ENCODE measurements around the gene PCGF1. TPM values are rescaled to one million over a fixed set of nuclear protein-coding genes. Genes with fewer than 3 reads are reported as not detected.
A peak's percentile ranks its signal among the peaks of the same experiment; 100 is the strongest.

Gene PCGF1
- total and polyA plus RNA-seq, 2 experiments from 2014 or later, result 10.9 to 13.4 TPM

- DNase-seq (ENCODE audit: low spot score) (peak; percentile 54), ATAC-seq (no peak)
- Mint-ChIP-seq H3K27me3 (ENCODE audit: insufficient read depth, low read depth, poor library complexity) (peaks cover 97% of the 10 kb centered on the region), H3K4me3 (peak overlapping the region; percentile 86), H3K4me1 (peaks cover 57% of the 10 kb centered on the region), H3K9me3 (no peaks in the 10 kb centered on the region; the same call in 1 of the 3 replicates), H3K36me3 (ENCODE audit: low read depth) (peaks cover 28% of the 10 kb centered on the region), H3K27ac (no peak overlapping the region)
- peaks cover 8% of the 10 kb centered on the region for H3K79me2 ChIP-seq (replicated peaks; ENCODE audit: insufficient read depth)
- peak overlapping the region; percentile 96 for H2AFZ ChIP-seq
- peak overlapping the region; percentile 95 for H3K4me2 ChIP-seq
- peaks cover 92% of the 10 kb centered on the region for H3K27me3 ChIP-seq (ENCODE audit: insufficient read depth)
- no peaks in the 10 kb centered on the region for H3K9me2 ChIP-seq (ENCODE audit: insufficient read depth)
- peaks cover 32% of the 10 kb centered on the region for H3F3A ChIP-seq (replicated peaks; ENCODE audit: low read depth)
- peaks cover 11% of the 10 kb centered on the region for H4K20me1 ChIP-seq (replicated peaks; ENCODE audit: insufficient read depth)
- H3K27ac ChIP-seq (ENCODE audit: low read depth), result no peak overlapping the region
- TF ChIP-seq NANOG (IDR thresholded peaks at IDR 0.05; ENCODE audit: borderline replicate concordance), result no peak
- TF ChIP-seq ZNF331 (CRISPR knock-in tag; IDR thresholded peaks at IDR 0.05; ENCODE audit: low read depth), result no peak
- no peak for TF ChIP-seq REST (IDR thresholded peaks at IDR 0.05; ENCODE audit: unreplicated experiment)
- no peak for TF ChIP-seq JUNB (IDR thresholded peaks at IDR 0.05; ENCODE audit: unreplicated experiment)
- peak; percentile 93 for TF ChIP-seq EZH2 (IDR thresholded peaks at IDR 0.05; ENCODE audit: low read depth, unreplicated experiment)
- TF ChIP-seq ZNF114 (CRISPR knock-in tag; IDR thresholded peaks at IDR 0.05), result no peak
- TF ChIP-seq, protein P1, sequence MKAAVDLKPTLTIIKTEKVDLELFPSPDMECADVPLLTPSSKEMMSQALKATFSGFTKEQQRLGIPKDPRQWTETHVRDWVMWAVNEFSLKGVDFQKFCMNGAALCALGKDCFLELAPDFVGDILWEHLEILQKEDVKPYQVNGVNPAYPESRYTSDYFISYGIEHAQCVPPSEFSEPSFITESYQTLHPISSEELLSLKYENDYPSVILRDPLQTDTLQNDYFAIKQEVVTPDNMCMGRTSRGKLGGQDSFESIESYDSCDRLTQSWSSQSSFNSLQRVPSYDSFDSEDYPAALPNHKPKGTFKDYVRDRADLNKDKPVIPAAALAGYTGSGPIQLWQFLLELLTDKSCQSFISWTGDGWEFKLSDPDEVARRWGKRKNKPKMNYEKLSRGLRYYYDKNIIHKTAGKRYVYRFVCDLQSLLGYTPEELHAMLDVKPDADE (IDR thresholded peaks at IDR 0.05), result no peak
- TF ChIP-seq EZH2phosphoT487 (IDR thresholded peaks at IDR 0.05; ENCODE audit: unreplicated experiment), result peak; percentile 52
- TF ChIP-seq STAT1 (IDR thresholded peaks at IDR 0.05; ENCODE audit: unreplicated experiment), result no peak
- peak; percentile 9; the same call in 1 of the 2 replicates for TF ChIP-seq POLR2AphosphoS5 (IDR thresholded peaks at IDR 0.05; ENCODE audit: low read depth)
- peaks cover 7% of the 10 kb centered on the region; the same call in 1 of the 2 replicates for H3K36me3 ChIP-seq (ENCODE audit: insufficient read depth)
- H3K4me1 ChIP-seq (ENCODE audit: insufficient read depth), result peaks cover 48% of the 10 kb centered on the region
- peak overlapping the region; percentile 71 for H3K4me3 ChIP-seq
These were observed 3.7 kb downstream of the PCGF1 start for GRCh38 chr2:74503506-74504475.
